Activated CD8-positive, alpha-beta memory T cell treated with anti-CD3 and anti-CD28 coated beads, Interleukin-2, amount 50 U/mL, for 1 hour (primary cell): ENCODE measurements around the gene NCBP2L.

Source experiments
- DNase-seq: peaks from one replicate; pipeline ENCODE4 v3.0.0-alpha.2; 2020; ENCODE audit errors: extremely low read depth

The NCBP2L gene

GRCh38 chrX:107777536-107777832 is at the start of gene NCBP2L:
Gene NCBP2L (plus strand): TSS chrX:107777733. CDS start chrX:107794221, 16,488 bp downstream.
- DNase-seq, result no peak

- DNase-seq, result no peak
These were observed 49.0 kb upstream of the NCBP2L start for GRCh38 chrX:107728371-107729099.

DNA sequence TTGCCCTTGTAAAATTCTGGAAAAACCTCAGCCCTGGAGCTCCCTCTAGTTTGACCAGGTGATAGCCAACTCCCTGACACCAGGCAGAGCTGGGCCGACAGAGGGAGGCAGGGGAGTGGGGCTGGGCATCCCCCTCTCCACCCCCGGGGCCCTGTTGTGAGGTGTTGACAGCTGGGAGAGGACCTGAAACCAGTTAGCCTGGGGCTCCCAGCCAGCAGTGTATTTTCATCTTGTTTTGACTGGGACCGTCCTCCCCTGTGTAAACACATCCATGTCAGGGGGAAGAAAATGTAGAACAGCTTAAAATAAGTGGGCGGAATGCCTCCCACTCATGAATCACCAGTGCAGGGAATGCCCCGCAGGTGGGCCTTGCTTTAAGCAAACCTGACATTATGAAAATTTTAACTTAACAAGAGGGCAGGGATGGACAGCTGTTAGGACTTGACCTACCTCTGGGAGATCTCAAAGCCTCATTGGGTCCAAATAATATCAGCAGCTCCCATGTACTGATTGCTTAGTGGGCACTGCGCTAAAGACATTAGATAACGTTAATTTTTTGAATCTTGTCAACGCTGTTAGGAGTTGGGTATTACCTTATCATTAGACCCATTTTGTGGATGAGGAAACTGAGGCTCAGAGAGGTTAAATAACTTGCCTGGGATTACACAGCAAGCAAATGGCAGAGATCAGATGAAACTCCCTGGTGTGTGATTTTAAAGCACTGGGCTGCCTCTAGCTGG is 47.8 kb upstream of the NCBP2L start:
- no peak for DNase-seq

GRCh38 chrX:107730298-107730655 is 47.3 kb upstream of the NCBP2L start:
- no peak for DNase-seq

DNA sequence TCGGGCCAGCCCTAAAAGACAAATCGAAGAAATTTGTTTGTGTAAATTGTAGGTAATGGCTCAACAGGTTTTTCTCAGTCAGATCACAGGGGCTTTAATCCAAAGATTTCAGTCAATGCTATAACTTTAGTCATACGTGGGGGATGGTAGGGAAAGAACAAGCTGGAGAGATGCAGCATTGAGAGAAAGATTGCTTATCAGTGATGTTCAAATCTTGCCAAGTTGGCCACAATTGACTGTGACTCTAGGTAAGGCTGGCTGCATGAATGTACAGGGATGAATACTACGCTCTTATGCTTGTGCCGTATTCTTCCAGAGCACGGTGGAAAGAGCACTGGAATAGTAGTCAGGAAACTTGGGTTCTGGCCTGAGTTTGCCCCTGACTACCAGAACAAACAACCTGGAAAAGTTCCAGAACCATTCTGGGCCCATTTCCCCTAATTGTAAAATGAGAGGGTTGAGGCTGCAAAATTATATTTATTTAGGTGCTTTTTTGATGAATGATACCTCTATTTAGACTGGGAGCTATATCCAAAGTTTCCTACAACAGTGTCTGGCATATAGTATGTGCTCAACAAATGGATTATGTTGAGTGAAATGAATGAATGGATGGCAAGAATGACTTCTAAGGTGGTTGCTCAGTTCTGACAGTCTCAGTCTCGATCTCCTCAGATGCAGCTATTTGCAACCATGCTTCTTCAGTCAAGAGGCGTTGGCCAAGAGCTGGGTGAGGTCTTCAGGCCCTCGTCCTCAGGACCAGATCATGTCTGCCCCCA is 46.4 kb upstream of the NCBP2L start:
- no peak for DNase-seq

DNA sequence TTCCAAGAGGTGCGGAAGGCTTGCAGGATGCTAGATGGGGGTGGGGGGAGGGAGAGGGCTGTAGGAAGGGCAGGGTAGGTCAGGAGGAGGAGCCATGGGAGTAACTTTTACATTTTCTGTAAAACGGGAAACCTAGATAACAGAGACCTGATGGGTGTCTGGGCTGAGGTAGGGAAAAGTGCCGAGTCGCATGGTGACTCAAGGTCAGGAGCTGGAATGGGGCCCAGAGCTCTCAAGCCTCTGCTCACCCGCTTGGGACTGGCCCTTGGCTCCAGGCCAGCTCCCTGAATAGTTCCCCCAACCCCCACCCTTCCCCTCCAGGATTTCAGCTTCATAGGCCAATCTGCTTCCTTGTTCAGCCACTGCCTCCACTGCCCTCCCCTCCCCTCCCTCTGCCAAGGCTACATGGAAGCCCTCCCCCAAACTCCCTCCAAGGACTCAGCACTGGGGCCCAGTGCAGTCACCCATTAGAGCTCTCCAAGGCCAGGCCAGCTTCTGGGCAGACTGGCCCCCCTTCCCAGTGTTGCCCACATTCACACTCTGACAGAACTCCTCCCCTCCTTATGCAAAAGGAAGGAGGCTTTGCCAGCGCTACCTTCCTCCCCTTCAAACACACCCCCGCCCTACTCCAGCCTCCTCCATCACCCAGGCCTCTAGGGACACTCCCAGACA is 45.6 kb upstream of the NCBP2L start:
- DNase-seq, result no peak

DNA sequence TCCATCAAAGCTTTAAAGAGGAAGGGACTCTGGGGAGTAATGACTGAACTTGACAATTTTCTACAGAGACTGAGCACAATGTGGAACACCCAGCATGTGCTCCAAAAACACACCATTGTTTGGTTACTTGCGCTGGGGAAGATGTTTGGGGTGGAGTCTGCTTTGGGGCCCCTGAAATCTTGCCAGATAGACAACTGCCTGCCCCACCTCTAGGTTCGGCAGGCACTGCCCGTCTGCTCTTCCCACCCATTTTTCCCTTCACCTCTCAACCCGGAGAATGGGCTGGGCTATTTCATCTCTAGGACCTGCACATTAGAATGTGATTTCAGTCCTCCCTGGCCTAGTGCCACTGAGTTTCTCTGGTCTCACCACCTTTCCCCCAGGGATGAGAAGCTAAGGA is 43.8 kb upstream of the NCBP2L start:
- DNase-seq, result no peak

DNA sequence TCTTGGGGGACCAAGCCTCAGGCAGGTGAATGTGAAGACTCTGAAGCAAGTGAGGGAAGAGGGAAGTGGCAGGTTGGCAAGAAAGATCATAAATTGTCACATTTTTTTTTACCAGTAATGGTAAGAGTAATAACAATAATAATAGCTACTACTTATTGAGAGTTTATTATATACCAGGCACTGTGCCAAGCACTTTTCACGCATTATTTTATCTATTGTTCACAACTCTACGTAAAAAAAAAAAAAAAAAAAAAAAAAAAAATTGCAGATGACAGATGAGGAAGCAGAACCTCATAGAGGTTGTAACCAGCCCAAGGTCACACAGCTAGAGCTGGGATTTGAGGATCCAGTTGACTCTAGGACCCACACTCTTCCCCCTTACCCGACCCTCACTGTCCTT is 42.9 kb upstream of the NCBP2L start:
- DNase-seq, result no peak

- no peak for DNase-seq
These were observed 40.6 kb upstream of the NCBP2L start for GRCh38 chrX:107736781-107737531.

DNA sequence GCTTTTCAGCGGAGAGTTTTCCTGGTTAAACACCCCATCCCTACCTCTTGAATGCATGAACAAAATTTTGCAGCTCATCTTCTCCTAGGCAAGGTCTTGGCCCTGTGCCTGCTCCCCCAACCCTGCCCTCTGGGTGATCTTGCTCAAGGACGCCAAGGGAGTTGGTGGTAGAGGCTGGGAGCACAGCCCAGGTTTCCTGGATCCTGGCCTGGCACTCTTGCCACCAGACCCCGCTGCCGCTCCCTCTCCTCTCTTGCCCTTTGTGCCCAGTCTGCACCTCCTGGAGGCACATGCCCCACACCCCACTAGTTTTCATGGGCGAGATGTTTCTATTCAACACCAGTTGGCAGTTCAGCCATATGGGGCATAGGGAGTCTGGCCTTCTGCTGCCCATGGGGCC is 39.3 kb upstream of the NCBP2L start:
- no peak for DNase-seq

GRCh38 chrX:107738768-107739167 is 38.8 kb upstream of the NCBP2L start:
- DNase-seq, result no peak

DNA sequence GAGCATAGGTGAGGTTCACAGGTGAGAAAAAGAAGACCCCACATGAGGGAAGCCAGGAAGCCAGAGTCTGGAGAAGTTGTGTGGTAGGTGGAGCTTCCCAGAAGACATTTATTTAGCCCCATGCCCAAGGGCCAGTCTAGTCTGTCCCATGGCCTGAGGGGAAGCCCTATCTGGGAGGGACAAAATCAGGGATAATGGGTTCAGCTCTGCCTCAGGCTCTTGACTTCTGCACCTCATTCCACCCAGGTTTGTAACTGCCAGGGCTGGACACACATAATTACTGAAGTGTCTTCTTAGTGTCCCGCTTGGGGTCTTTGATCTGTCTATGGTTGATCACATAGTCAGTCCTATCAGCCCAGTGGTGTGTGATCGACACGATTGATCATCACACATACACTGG is 38.0 kb upstream of the NCBP2L start:
- DNase-seq, result no peak

DNA sequence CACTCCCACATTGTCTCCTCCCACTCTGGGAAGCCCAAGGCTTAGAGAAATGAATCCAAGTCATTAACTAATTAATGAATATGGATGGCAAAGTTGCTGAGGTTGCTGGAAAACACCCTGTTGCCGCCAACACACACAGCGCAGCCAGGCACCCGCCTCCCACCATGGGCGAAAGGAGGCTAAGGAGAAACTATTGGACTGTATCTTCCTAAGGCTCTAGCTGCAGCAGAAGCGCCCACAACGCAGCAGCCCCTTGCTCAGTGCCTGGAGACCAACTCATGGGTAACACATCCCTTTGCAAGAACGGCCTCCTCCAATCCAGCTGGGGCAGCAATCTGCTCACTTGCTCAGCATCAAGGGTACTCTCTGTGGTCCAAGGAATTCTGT is 36.1 kb upstream of the NCBP2L start:
- no peak for DNase-seq

- DNase-seq, result no peak
These were observed 34.8 kb upstream of the NCBP2L start for GRCh38 chrX:107742700-107743191.

- DNase-seq, result no peak
These were observed 33.5 kb upstream of the NCBP2L start for GRCh38 chrX:107743995-107744394.

- no peak for DNase-seq
These were observed 32.7 kb upstream of the NCBP2L start for GRCh38 chrX:107744868-107745267.

DNA sequence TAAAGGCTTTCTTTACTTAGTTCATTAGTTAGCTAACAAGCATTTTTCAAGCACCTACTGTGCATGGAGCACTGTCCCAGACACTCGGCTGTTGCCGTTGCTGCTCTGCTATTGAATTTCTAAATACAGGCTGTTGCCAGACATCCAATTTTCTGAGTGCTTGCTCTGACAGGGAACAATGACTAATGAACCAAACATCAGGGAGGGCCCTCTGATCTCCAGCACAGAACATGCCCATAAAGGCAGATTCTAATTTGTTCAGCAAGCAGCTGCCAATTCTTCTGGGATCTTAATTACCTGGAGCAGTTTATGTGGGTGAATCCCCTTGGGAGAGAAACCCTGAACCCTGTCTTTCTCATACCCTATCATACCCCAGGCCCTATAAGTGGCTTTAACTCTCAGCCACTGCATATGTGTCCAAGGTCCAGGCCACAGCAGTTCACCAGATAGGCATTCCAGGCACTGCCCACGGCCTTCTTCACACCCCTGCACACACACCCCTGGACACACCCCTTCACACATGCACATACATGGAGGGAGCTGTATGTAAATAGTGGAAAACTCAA is 29.9 kb upstream of the NCBP2L start:
- no peak for DNase-seq

DNA sequence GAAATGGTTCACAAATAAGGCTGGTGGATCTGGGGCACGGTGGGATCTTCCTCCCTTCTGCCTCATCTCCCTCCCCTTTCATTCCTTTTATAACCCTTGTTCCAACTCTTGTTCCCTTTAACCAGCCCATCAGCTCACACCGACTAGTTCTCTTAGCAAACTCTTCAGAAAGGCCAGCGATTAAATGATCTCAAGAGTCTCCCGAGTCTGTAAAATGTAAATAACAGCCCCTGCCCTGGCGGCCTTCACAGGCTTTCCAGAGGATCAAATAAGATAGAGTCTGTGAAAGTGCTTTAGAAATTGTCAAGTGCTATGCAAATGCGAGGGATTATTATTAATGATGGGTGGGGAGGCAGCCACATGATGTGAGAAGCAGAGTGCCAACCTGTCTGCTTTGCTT is 29.0 kb upstream of the NCBP2L start:
- no peak for DNase-seq

- DNase-seq, result no peak
These were observed 27.3 kb upstream of the NCBP2L start for GRCh38 chrX:107750263-107750662.

- DNase-seq, result no peak
These were observed 26.6 kb upstream of the NCBP2L start for GRCh38 chrX:107750861-107751445.

DNA sequence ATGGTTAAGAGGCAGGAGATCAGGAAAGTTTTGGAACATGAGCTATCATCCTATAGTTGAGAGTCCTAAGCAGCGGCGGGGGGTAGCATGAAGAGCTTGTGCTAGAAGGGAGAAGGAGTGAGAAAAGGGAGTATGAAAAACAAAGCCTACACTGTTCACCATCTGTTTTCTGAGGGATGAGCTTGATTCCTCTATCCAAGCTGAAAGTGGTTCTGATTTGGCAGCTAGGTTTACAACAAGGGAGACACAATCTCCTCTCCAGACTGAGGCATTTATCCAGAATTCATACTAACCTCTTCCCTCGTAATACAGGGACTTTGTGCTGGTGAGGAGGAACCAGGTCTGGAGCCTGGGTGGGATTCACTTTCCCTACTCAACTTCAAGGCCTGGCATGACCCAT is 25.5 kb upstream of the NCBP2L start:
- no peak for DNase-seq
